ENCODE measurements around the gene PRKD1.
A peak's percentile ranks its signal among the peaks of the same experiment; 100 is the strongest.
"Not testable (repeated sequence)": the region's sequence is repeated elsewhere in the genome, so short reads cannot be mapped to it uniquely, and the experiment has no call there.

The PRKD1 gene

DNA sequence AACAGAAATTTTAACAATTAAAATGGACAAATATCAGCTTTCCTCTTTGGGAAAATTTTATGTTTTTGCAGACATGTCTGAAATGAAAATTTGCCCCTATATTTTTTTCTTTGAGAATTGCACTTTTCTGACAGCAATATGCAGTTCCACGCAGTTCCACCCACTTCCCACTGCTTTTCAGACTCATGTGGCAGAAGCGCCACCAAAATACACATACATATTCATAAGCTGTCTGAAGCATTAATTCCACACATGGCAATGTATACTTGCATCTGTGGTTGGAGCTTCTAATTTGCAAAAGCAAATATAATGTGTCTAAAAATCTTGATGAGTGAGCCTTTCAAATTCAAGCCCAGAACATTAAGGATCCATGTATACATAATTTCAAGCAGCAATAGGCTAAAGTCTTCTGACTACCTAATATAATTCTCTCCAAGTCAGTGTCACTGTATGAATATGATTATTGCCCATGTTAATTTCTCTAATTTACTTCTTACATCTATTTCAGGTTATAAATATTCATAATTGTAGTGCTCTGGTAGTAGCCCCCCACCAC is 129.5 kb downstream of the PRKD1 start:
- DNase-seq (ENCODE audit: insufficient read length, low spot score) (no peak), FAIRE-seq (no peak)
- no peak for TF ChIP-seq SPI1 (IDR thresholded peaks at IDR 0.05; ENCODE audit: low read depth, low read length)
- TF ChIP-seq POU2F2 (IDR thresholded peaks at IDR 0.05; ENCODE audit: low read depth, low read length) = no peak
- no peak for TF ChIP-seq POLR2A (IDR thresholded peaks at IDR 0.05; ENCODE audit: low read depth, low read length)
- TF ChIP-seq PAX5 (IDR thresholded peaks at IDR 0.05; ENCODE audit: insufficient read depth, low read length, severe bottlenecking) = no peak
- TF ChIP-seq POLR2AphosphoS5 (IDR thresholded peaks at IDR 0.05; ENCODE audit: low read depth, low read length) = no peak

DNA sequence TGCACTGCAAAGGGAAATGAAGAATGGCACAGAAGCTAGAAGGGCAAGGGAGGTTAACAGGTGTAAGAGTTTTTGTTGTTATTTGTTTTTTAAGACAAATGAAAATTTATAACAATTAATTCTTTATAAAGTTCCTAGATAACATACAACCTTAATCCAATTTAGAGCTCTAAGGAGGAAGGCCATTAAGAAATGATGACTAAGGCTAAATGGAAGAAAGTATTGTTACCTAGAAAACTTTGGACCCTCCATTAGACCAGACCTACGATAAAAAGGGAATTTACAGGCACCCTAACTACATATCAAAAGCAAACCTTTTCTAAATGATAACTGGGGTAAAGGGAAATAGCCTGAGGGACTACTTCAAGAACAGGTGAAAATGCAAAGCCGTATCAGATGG is 130.8 kb downstream of the PRKD1 start:
- no peak for DNase-seq (ENCODE audit: insufficient read length, low spot score)
- TF ChIP-seq POLR2AphosphoS5 (IDR thresholded peaks at IDR 0.05; ENCODE audit: low read depth, low read length) (no peak), PAX5 (IDR thresholded peaks at IDR 0.05; ENCODE audit: insufficient read depth, low read length, severe bottlenecking) (no peak), POLR2A (IDR thresholded peaks at IDR 0.05; ENCODE audit: low read depth, low read length) (no peak), POU2F2 (IDR thresholded peaks at IDR 0.05; ENCODE audit: low read depth, low read length) (no peak), SPI1 (IDR thresholded peaks at IDR 0.05; ENCODE audit: low read depth, low read length) (no peak), TAF1 (IDR thresholded peaks at IDR 0.05; ENCODE audit: low read depth, low read length) (no peak)
- FAIRE-seq = no peak

DNA sequence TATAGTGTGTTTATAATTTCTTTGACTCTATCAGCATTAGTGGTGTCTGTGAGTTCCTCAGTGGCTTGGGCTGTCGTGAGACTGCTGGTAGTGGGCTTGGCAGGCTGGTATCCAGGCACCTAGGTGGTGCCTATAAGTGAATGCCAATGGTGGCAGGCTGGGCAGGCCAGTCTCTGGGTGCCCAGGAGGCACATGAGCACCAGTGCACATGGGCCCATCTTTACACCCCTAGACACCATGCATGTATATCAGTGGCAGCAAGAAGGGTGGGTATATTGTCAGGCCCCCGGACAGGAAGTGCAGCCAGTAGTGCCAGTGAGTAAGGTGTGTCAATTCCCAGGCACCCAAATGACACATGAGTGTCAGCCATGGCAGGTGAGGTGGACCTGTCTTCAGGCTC is 138.2 kb downstream of the PRKD1 start:
- DNase-seq (ENCODE audit: insufficient read length, low spot score) (no peak), FAIRE-seq (no peak)
- TF ChIP-seq PAX5 (IDR thresholded peaks at IDR 0.05; ENCODE audit: insufficient read depth, low read length, severe bottlenecking) = no peak
- TF ChIP-seq POU2F2 (IDR thresholded peaks at IDR 0.05; ENCODE audit: low read depth, low read length) = no peak
- TF ChIP-seq TAF1 (IDR thresholded peaks at IDR 0.05; ENCODE audit: low read depth, low read length) = no peak
- TF ChIP-seq POLR2A (IDR thresholded peaks at IDR 0.05; ENCODE audit: low read depth, low read length) = no peak
- TF ChIP-seq SPI1 (IDR thresholded peaks at IDR 0.05; ENCODE audit: low read depth, low read length) = no peak
- TF ChIP-seq POLR2AphosphoS5 (IDR thresholded peaks at IDR 0.05; ENCODE audit: low read depth, low read length) = no peak

DNA sequence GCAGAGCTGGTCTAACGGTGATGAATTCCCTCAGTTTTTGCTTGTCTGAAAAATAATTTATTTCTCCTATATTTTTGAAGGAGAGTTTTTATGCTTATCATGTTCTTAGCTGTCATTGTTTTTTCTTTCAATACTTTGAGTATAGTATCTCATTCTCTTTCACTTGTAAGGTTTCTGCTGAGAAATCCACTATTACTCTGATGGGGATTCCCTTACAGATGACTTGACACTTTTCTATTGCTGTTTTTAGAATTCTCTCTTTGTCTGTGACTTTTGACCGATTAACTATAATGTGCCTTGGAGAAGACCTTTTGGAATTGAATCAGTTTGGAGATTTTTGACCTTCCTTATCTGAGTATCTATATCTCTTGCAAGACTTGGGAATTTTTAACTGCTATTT is 139.6 kb downstream of the PRKD1 start:
- TF ChIP-seq POLR2A (IDR thresholded peaks at IDR 0.05; ENCODE audit: low read depth, low read length) (no peak), POLR2AphosphoS5 (IDR thresholded peaks at IDR 0.05; ENCODE audit: low read depth, low read length) (no peak), TAF1 (IDR thresholded peaks at IDR 0.05; ENCODE audit: low read depth, low read length) (no peak), POU2F2 (IDR thresholded peaks at IDR 0.05; ENCODE audit: low read depth, low read length) (no peak), PAX5 (IDR thresholded peaks at IDR 0.05; ENCODE audit: insufficient read depth, low read length, severe bottlenecking) (no peak), SPI1 (IDR thresholded peaks at IDR 0.05; ENCODE audit: low read depth, low read length) (no peak)
- DNase-seq (ENCODE audit: insufficient read length, low spot score) = no peak
- FAIRE-seq = no peak

DNA sequence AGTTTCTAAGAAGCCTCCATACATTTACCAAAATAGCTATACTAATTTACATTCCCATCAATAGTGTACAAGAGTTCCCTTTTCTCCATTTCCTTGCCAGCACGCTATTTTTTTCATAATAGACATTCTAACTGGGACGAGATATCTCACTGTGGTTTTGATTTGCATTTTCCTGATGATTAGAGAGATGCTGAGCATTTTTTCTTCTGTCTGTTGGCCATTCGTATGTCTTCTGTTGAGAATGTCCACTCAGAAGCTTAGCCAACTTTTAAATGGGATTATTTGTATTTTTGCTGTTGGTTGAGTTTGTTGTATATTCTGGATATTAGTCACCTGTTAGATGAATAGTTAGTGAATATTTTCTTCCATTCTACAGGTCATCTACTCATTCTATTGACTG is 144.1 kb downstream of the PRKD1 start:
- FAIRE-seq (no peak), DNase-seq (ENCODE audit: insufficient read length, low spot score) (no peak)
- no peak for TF ChIP-seq PAX5 (IDR thresholded peaks at IDR 0.05; ENCODE audit: insufficient read depth, low read length, severe bottlenecking)
- TF ChIP-seq TAF1 (IDR thresholded peaks at IDR 0.05; ENCODE audit: low read depth, low read length) = no peak

DNA sequence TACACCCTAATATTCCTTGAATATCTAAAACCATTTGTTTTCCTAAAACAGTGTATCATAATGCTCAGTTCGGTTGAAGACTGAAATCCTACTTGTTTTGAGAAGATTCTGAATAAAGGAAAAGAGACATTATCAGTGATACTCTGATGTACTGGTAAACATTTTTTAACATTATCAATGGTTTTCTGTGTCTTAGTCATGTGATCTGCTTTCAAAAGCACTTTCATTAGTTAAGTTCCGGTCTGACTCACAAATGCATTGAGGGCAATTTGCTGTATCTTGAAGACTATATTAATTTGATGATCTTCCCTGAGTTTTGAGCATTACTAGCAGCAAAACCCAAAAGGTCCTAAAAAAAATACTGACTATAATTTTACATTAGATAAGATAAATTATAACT is 145.6 kb downstream of the PRKD1 start:
- DNase-seq (ENCODE audit: insufficient read length, low spot score) (no peak), FAIRE-seq (no peak)
- TF ChIP-seq SPI1 (IDR thresholded peaks at IDR 0.05; ENCODE audit: low read depth, low read length) = no peak
- no peak for TF ChIP-seq PAX5 (IDR thresholded peaks at IDR 0.05; ENCODE audit: insufficient read depth, low read length, severe bottlenecking)

DNA sequence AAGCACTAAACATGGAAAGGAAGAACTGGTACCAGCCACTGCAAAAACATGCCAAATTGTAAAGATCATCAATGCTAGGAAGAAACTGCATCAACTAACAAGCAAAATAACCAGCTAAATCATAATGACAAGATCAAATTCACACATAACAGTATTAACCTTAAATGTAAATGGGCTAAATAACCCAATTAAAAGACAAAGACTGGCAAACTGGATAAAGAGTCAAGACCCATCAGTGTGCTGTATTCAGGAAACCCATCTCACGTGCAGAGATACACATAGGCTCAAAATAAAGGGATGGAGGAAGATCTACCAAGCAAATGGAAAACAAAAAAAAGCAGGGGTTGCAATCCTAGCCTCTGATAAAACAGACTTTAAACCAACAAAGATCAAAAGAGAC is 150.5 kb downstream of the PRKD1 start:
- not testable (repeated sequence) for FAIRE-seq; DNase-seq (ENCODE audit: insufficient read length, low spot score)

DNA sequence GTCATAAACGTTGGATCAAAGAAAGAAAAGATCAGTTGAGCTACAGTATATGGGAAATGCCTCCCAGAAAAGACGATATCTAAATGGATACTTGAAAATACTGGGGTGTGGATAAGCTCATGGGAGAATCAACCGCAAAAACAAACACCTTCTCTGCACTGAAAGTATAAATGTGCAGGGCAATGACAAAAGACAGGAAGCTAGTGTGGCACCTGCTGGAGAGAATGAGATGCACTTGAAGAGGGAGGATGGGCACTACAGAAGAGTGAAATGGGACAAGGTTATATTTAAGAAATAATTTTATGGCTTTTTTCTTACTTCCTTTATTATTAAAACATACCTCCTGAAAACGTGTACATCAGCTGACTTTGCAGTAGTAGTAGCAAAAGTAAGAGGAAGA is 153.7 kb downstream of the PRKD1 start:
- no peak for DNase-seq (ENCODE audit: insufficient read length, low spot score)
- TF ChIP-seq PAX5 (IDR thresholded peaks at IDR 0.05; ENCODE audit: insufficient read depth, low read length, severe bottlenecking) (no peak), SPI1 (IDR thresholded peaks at IDR 0.05; ENCODE audit: low read depth, low read length) (no peak), POLR2AphosphoS5 (IDR thresholded peaks at IDR 0.05; ENCODE audit: low read depth, low read length) (no peak), POU2F2 (IDR thresholded peaks at IDR 0.05; ENCODE audit: low read depth, low read length) (no peak), TAF1 (IDR thresholded peaks at IDR 0.05; ENCODE audit: low read depth, low read length) (no peak), POLR2A (IDR thresholded peaks at IDR 0.05; ENCODE audit: low read depth, low read length) (no peak)
- no peak for FAIRE-seq

DNA sequence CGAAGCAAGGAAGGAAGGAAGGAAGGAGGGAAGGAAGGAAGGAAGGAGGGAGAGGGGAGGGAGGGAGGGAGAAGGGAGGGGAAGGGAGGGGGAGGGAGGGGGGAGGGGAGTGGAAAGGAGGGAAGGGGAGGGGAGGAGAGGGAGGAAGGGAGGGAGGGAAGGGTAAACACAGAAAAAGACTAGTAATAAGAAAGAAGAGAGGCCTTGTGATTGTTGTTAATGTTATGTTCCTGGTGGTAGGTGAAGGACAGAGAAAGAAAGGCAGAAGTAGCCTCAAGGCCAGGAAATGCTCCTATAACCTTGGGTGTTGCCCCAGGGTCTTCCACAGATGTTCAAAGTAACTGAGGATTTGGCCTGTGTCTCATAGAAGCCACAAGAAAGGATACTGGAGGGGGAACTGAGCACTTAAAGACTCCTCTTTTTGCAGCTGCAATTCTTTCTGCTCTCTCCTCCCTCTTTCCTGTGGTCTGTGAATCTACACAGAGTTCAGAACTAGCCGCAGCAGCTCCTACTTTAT is 164.2 kb downstream of the PRKD1 start:
- TF ChIP-seq PAX5 (IDR thresholded peaks at IDR 0.05; ENCODE audit: insufficient read depth, low read length, severe bottlenecking) = no peak
- no peak for TF ChIP-seq POLR2A (IDR thresholded peaks at IDR 0.05; ENCODE audit: low read depth, low read length)
- no peak for TF ChIP-seq POU2F2 (IDR thresholded peaks at IDR 0.05; ENCODE audit: low read depth, low read length)
- TF ChIP-seq SPI1 (IDR thresholded peaks at IDR 0.05; ENCODE audit: low read depth, low read length) = no peak
- no peak for TF ChIP-seq POLR2AphosphoS5 (IDR thresholded peaks at IDR 0.05; ENCODE audit: low read depth, low read length)
- no peak for TF ChIP-seq TAF1 (IDR thresholded peaks at IDR 0.05; ENCODE audit: low read depth, low read length)
- DNase-seq (ENCODE audit: insufficient read length, low spot score) (no peak), FAIRE-seq (no peak)

DNA sequence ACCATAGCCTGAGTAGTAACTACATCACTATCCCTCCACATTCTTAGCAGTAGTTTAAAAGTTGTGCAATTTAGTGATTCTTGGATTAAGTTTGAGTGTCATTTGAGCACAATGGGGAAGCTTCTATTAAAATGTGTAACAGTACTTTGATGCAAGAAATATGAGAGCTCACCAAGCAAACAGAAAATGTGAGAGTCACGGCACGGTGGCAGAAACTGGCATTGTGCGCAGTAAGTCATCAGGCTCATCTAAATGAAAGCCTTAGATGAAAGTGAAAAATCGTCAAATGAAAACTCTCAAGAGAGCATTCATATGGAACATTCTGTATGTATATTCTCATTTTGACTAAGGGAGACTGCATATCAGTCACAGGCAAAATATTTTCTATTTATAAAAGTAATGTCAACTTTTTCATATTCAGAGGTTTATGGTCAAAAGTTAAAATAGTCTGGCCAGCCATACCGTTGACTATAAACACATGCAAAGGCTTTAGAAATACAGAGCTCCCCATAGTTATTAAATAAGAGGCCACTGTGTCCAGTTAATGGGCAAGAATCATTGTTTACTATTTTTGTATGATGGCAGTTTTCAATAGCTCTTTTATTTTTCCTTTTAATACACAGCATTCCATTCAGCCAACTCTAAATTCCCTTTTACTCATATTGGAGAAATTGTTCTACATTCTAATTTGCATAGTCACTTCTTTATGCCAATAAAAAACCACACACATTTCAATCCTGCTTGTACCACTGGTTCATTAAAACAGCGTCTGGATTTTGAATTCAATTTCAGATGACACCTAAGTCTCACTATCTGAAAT is 167.9 kb downstream of the PRKD1 start:
- DNase-seq (ENCODE audit: insufficient read length, low spot score) = no peak
- TF ChIP-seq POU2F2 (IDR thresholded peaks at IDR 0.05; ENCODE audit: low read depth, low read length) = no peak
- TF ChIP-seq PAX5 (IDR thresholded peaks at IDR 0.05; ENCODE audit: insufficient read depth, low read length, severe bottlenecking) = peak; percentile 81
- no peak for FAIRE-seq
